Measurements from ENCODE around the gene SMCO2.
"Not testable (repeated sequence)": the region's sequence is repeated elsewhere in the genome, so short reads cannot be mapped to it uniquely, and the experiment has no call there.

The SMCO2 gene

GRCh38 chr12:27524839-27525753 lies 78.6 kb downstream of the SMCO2 start:
- DNase-seq (ENCODE audit: low read depth in 2 of 2), result no peak

DNA sequence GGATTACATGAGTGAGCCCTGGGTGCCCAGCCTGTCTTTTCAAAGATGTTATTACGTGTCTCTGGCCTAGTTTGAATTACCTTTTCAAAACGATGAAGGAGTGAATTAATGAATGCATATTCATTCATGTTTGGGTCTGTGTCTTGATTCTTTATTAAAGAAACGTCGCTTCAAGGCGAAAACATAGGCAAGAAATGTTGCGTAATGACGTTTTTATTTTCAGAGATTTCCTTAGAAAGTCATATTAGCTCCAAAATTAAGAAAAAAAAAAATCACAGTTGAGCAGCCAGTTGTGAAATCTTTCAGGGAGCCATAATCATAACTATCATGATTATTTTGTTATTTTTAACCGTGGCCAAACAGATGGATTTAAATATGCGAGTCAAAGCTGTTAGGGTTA lies 81.0 kb downstream of the SMCO2 start:
- no peak for DNase-seq (ENCODE audit: low read depth in 2 of 2)

GRCh38 chr12:27528788-27529187 lies 82.3 kb downstream of the SMCO2 start:
- DNase-seq (ENCODE audit: low read depth in 2 of 2), result no peak

DNA sequence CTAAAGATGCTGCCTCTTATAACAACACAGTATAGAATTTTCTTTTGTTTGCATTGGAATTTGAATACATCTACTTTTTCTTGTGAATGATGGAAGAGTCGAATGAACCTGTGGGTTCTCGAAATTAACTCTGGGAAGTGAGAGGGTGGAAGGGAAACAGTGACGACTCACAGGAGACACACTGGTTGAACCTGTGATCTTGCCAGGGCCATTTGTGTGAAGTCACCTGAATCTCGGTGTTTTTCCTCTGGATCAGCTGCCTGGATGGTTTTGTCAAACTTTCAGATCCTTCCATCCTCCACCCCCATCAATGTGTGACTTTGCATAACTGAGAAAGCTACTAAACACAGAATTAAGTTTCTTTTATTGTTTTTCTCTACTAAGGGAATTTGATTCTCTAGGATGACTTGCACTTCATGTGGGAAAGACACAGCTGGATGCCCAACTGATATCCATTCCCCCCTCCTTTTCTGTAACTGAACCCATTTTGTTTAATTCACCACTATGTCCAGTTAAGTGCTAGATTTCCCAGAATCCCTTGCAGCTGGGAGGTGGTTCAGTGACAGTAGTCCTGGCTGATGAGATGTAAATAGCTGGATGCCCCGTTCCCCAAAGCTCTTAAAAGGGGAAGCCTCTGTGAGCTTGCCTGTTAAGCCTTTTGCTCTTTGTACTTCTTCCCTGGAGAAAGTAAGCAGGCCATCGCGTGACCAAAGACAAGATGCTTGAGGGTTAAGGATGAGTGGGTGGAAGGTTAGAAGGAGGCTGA lies 83.8 kb downstream of the SMCO2 start:
- DNase-seq (ENCODE audit: low read depth in 2 of 2), result no peak

DNA sequence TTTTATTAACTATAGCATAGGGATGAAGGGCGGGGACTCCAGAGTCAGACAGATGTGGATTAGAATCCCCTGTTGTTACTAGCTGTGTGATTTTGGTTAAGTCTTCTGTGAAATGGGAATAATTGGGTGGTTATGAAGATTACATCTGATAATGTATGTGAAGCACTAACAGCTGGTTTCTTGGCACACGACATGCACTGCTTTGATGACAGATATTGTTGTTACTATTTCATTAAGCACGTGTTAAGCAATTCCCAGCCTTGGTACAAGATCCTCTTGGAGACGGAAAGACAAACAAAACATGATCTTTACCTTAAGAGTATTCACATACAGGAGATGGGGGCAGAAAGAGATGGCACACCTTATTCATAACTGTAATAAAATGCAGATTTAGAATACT lies 85.4 kb downstream of the SMCO2 start:
- DNase-seq (ENCODE audit: low read depth in 2 of 2), result no peak

DNA sequence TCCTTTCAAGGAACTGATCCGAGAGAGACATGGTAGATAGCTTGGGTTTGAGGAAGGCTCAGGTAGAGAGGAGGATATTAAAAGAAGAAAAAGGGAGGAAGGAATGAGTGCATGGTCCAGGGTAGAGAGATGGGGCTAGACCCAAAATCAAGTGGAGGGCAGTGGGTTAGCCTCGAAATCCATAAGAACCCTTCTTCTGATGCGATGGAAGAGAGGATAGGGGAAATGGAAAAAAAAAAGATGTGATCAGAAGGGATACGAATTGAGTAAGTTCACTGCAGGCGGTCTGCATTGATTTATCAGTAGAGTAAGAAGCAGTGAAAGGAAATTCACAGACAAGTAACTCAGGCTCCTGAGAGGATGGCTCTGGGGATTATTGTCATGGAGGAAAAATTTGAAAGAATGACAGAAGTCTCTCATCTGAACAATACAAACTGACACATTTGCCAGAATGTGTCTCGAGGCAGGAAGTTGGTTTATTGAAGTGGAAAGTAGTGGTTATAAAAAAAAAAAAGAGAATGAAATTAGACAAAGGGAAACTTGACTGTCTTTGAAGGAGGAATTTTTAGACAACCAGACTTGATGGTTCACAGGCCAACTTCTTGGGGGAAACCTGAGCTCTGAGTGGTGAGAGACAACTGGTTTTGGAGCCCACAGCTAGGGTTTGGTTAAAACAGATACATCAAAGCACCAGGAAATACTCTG lies 87.7 kb downstream of the SMCO2 start:
- no peak for DNase-seq (ENCODE audit: low read depth in 2 of 2)

- DNase-seq (ENCODE audit: low read depth in 2 of 2), result no peak
Measured at GRCh38 chr12:27534765-27535161, 88.2 kb downstream of the SMCO2 start.

- no peak for DNase-seq (ENCODE audit: low read depth in 2 of 2)
Measured at GRCh38 chr12:27535318-27535717, 88.8 kb downstream of the SMCO2 start.

- no peak for DNase-seq (ENCODE audit: low read depth in 2 of 2)
Measured at GRCh38 chr12:27537855-27538675, 91.5 kb downstream of the SMCO2 start.

GRCh38 chr12:27539191-27539631 lies 92.7 kb downstream of the SMCO2 start:
- no peak for DNase-seq (ENCODE audit: low read depth in 2 of 2)

GRCh38 chr12:27541031-27541719 lies 94.6 kb downstream of the SMCO2 start:
- no peak for DNase-seq (ENCODE audit: low read depth in 2 of 2)

DNA sequence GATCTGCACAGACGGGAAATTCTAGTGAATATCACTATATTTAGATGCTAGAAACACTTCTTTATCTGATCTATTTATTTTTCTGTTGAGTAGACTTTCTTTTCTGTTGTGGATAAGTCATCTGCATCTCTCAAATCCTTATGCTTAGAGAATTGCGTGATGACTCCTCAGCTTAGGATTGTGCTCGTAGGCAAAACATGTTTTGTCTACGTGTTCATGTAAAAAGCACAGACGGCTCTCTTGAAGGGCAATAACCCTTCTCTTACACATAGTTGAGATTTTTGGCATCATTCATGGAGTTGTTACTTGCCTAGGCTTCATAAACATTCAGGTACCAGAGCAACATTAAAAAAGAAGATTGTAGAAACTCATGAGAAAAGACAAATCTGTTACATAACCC lies 96.1 kb downstream of the SMCO2 start:
- no peak for DNase-seq (ENCODE audit: low read depth in 2 of 2)

- DNase-seq (ENCODE audit: low read depth in 2 of 2), result not testable (repeated sequence)
Measured at GRCh38 chr12:27544858-27545257, 98.3 kb downstream of the SMCO2 start.

DNA sequence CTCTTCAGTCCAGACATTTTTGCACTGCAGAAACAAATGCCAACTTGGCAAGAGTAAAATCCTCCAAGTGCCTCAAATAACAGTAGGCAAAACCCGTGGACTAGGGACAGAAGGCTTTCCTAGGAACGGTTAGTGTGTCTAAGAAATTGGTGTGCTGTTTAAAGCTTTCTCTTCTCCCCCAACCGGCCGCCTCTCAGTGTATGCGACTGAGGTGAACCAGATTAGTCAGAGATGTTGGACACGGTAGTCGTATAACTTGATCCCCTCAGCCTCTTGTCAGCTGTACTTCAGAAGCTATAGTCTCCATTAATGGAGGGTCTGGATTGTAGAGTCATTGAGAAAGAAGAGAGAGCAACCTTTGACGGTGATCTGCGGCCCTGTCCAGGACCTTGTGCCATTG lies 99.1 kb downstream of the SMCO2 start:
- DNase-seq (ENCODE audit: low read depth in 2 of 2), result no peak

DNA sequence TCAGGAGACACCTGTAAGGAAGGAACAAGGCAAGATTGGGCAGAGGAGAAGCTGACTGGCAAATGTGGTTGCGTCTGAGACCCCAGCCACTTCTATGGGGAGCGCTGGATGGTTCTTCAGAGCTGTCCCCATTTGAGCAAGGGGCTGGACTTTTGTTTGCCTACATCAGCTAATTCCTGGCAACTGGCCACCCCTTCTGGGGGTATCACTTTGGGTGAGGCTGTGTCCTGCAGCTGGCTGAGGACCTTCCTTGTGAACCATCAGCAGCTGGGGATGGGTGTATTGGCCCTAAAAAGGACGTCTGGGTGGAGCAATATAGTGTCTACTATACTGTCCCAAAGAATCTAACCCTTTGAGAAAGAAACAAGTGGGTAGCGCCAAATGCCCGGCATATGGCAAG lies 101.1 kb downstream of the SMCO2 start:
- no peak for DNase-seq (ENCODE audit: low read depth in 2 of 2)

- DNase-seq (ENCODE audit: low read depth in 2 of 2), result no peak
Measured at GRCh38 chr12:27548301-27549199, 102.0 kb downstream of the SMCO2 start.

DNA sequence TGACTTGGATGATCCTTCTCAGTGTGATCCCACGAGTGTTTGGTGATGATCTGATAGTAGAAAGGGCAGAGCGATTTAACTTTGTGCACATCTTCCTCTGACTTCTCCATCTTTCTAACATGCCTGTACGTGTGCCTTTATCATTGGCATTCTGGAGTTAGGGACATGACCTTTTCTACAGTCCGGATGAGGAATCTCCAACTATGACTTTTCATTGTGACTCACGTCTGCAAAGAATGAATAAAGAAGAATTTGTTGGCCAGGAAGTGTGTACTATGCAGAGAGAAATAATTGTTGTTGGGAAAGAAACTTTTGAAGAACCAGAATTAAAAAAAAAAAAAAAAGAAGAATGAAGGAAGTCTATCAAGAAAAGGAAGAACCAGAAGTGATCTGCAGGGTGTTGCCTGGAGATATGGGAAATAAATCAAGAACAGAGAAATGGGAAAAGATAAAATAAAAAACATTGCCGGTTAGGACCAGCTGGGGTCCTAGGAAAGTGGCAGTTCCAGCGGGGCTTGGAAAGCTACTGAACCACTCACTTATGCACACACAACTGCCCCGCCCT lies 102.8 kb downstream of the SMCO2 start:
- DNase-seq (ENCODE audit: low read depth in 2 of 2), result no peak

DNA sequence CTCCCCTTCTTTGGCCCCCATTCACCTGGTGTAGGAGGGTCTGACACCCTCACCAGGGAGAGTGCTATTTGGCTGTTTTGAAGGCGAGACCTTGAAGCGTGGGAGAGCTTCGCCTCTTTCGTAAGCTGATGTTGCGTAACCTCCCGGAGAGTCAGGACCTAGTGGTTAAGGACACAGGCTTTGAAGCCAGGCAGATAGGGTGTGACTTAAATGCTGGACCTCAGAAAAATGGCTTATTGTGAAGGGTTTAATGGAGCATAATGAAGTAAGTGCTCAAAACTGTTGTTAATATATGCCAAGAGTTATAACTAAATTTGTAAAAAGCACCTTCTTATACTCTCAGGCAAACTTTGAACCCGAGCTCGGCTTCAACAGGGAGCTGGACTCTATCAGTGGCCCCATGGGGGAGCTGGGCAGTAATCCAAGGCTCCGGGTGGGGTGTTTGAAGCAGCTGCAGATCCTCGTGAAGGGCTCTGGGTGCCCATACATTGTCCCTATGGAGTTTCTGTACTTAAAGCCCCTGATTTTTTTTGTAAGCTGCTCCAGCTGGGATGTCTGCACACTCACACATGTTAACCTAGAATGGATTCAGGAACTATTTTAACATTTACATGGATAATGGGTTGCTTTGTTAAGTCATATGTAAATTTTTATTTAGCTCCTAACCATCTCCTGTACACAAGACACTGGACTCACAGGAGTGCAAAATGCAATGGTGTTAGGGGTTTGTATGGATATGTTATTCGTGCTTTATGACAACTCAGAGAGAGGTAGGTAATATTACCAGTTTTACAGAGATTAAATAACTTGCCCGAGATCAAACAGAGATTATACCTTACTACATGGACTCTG lies 103.5 kb downstream of the SMCO2 start:
- no peak for DNase-seq (ENCODE audit: low read depth in 2 of 2)

- DNase-seq (ENCODE audit: low read depth in 2 of 2), result no peak
Measured at GRCh38 chr12:27550653-27550975, 104.1 kb downstream of the SMCO2 start.

Data from stimulated activated CD8-positive, alpha-beta memory T cell treated with anti-CD3 and anti-CD28 coated beads, Interleukin-2, amount 100 ng/mL, for 48 hours (primary cell).